Umbilical cord (tissue), 2 donors: ENCODE measurements around the gene RDX. TPM values are rescaled to one million over a fixed set of nuclear protein-coding genes. Genes with fewer than 3 reads are reported as not detected.
"Not testable (repeated sequence)": the region's sequence is repeated elsewhere in the genome, so short reads cannot be mapped to it uniquely, and the experiment has no call there.

Source experiments
- DNase-seq: peaks from one replicate; pipeline ENCODE4 v3.0.0-alpha.2; 2015; ENCODE audit warnings: low spot score
- total RNA-seq: library from RNA; depleted of rRNA; stranded (reverse); fragments of >200 nt; gene quantifications from one replicate; pipeline ENCODE4 v1.2.3, GENCODE V29; 2014; ENCODE audit warnings: low replicate concordance; ENCODE audit not compliant: insufficient read depth

The RDX gene
- total RNA-seq, 1 donor from 2014 or later = 140 TPM

- DNase-seq = no peak
Measured at GRCh38 chr11:110200241-110200640, 96.2 kb downstream of the RDX start.

GRCh38 chr11:110199184-110199981 lies 97.0 kb downstream of the RDX start:
- DNase-seq = peak; percentile 53

GRCh38 chr11:110198031-110198729 lies 98.2 kb downstream of the RDX start:
- DNase-seq = no peak

GRCh38 chr11:110196884-110197420 lies 99.5 kb downstream of the RDX start:
- DNase-seq = no peak

GRCh38 chr11:110196241-110196754 lies 100.1 kb downstream of the RDX start:
- no peak for DNase-seq

- peak; percentile 69 for DNase-seq
Measured at GRCh38 chr11:110194211-110194766, 102.1 kb downstream of the RDX start.

GRCh38 chr11:110192604-110193282 lies 103.7 kb downstream of the RDX start:
- DNase-seq = not testable (repeated sequence)

- DNase-seq = no peak
Measured at GRCh38 chr11:110190885-110191284, 105.5 kb downstream of the RDX start.

- DNase-seq = no peak
Measured at GRCh38 chr11:110187731-110188130, 108.7 kb downstream of the RDX start.

- no peak for DNase-seq
Measured at GRCh38 chr11:110186867-110187266, 109.5 kb downstream of the RDX start.

GRCh38 chr11:110186456-110186855 lies 110.0 kb downstream of the RDX start:
- DNase-seq = no peak

- DNase-seq = no peak
Measured at GRCh38 chr11:110185599-110185998, 110.8 kb downstream of the RDX start.

- no peak for DNase-seq
Measured at GRCh38 chr11:110185121-110185591, 111.3 kb downstream of the RDX start.

GRCh38 chr11:110184456-110184855 lies 112.0 kb downstream of the RDX start:
- no peak for DNase-seq

- DNase-seq = no peak
Measured at GRCh38 chr11:110182886-110183285, 113.5 kb downstream of the RDX start.

GRCh38 chr11:110179064-110179463 lies 117.3 kb downstream of the RDX start:
- DNase-seq = no peak

GRCh38 chr11:110177086-110177456 lies 119.3 kb downstream of the RDX start:
- DNase-seq = no peak

GRCh38 chr11:110176366-110177085 lies 119.9 kb downstream of the RDX start:
- no peak for DNase-seq

- DNase-seq = peak; percentile 8
Measured at GRCh38 chr11:110174645-110175310, 121.6 kb downstream of the RDX start.
